Adrenal gland (tissue), 5 donors: ENCODE results near the gene USF3.

Experiments
- CTCF ChIP-seq, 6 experiments: fragments of 450-650 bp in 4 of 6; fragments of 200-600 bp in 2 of 6; sonication (generic) in 1 of 6; IDR thresholded peaks; 1 replicate in 5 of 6; 2 replicates in 1 of 6; pipeline versions ENCODE4 v1.5.1 to v1.8.0; 2016 to 2021; ENCODE audit warnings: antibody characterized with exemption in 6 of 6, mild to moderate bottlenecking in 2 of 6, moderate library complexity in 1 of 6
- POLR2A ChIP-seq, 2 donors: fragments of 450-650 bp; IDR thresholded peaks; one replicate each; pipeline ENCODE4 v1.6.1; 2017; ENCODE audit warnings: antibody characterized with exemption in 2 of 2, mild to moderate bottlenecking in 2 of 2, moderate library complexity in 1 of 2
- donor health status: DM: no; HTN: no; CAD: no.

GRCh38 chr3:113698956-113699355 lies 2.5 kb upstream of the USF3 start:
- no peak for TF ChIP-seq CTCF (IDR thresholded peaks at IDR 0.05)
- no peak for TF ChIP-seq POLR2A (IDR thresholded peaks at IDR 0.05)
